ENCODE measurements around the gene EYA4. TPM values are rescaled to one million over a fixed set of nuclear protein-coding genes. Genes with fewer than 3 reads are reported as not detected.

Gene EYA4
- total and polyA plus RNA-seq, 10 donors = 0.03 to 2.6 (median 1.3) TPM

DNA sequence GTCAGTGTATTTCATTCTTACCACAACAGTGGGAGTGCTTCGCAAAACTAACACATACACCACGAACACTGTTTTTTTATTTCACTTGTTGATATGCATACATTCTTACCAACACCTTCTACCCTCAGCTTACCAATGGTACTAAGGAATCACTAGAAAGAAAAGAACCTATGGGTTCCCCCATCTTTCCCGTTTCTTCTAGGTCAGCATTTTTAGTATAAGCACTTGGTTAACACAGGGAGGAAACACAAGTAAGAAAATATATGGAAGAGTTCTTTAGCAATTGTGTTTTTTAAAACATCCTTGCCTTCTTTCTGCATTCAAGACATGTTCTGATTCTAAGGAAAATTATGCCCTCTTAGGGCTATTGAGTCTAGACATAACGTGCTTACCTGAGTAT is 39.9 kb upstream of the EYA4 start:
- H3K36me3 ChIP-seq = no peaks in the 10 kb centered on the region
- no peak overlapping the region for H3K4me3 ChIP-seq
- 76 to 91% (median 84%) methylated on average over 4 of the region's 4 CpGs for WGBS, 5 donors
- no peaks in the 10 kb centered on the region for H3K27me3 ChIP-seq (replicated peaks in 1 of 7)
- DNase-seq = no peak
- TF ChIP-seq POLR2AphosphoS5 (IDR thresholded peaks at IDR 0.05) (no peak), POLR2A (IDR thresholded peaks at IDR 0.05) (no peak)
- TF ChIP-seq, protein P1, sequence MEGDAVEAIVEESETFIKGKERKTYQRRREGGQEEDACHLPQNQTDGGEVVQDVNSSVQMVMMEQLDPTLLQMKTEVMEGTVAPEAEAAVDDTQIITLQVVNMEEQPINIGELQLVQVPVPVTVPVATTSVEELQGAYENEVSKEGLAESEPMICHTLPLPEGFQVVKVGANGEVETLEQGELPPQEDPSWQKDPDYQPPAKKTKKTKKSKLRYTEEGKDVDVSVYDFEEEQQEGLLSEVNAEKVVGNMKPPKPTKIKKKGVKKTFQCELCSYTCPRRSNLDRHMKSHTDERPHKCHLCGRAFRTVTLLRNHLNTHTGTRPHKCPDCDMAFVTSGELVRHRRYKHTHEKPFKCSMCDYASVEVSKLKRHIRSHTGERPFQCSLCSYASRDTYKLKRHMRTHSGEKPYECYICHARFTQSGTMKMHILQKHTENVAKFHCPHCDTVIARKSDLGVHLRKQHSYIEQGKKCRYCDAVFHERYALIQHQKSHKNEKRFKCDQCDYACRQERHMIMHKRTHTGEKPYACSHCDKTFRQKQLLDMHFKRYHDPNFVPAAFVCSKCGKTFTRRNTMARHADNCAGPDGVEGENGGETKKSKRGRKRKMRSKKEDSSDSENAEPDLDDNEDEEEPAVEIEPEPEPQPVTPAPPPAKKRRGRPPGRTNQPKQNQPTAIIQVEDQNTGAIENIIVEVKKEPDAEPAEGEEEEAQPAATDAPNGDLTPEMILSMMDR (IDR thresholded peaks at IDR 0.05 in 8 of 11, conservative IDR thresholded peaks at IDR 0.05 in 3 of 11) = no peak
- H3K4me1 ChIP-seq = no peaks in the 10 kb centered on the region
- H3K9me3 ChIP-seq = no peaks in the 10 kb centered on the region
- H3K27ac ChIP-seq = no peak overlapping the region
- intact Hi-C loops (cut with DNase I; ENCODE audit: low total_unique reads) = no loop called here

DNA sequence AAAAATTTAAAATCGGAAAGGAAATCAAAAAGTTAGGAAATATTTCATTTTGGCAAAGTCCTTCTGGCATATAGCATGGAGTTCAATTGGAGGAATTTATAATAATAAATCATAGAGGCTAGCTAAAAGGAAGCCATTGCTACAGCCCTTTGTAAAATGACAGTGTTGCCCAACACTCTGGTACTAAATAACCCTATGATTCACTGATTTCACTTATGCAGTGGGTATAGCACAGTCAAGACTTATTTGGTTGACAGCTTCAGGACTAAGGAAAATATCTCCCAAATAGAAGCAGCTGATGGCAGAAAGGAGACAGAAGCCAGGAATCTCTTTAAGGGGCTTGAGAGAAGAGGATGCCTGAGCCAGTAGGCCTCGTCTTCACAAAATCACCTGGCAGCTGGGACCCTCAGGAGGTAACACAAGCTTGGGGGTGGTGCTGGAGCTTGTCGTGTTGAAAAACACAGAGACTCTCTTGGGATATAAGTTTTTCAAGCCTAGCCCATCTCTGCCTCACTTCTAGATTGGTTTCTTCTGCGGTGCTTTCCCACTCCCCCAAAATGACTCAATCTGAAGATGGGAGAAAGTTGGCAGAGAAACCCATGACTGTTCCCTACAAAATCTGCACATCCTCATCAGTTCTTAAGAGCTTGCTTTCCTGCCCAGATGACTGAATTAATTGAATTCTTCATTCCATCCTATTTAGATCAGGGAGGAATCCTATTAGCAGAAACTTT is 38.4 kb upstream of the EYA4 start:
- Histone ChIP-seq H3K4me3 (no peak overlapping the region), H3K9me3 (no peaks in the 10 kb centered on the region), H3K27ac (no peak overlapping the region), H3K4me1 (no peaks in the 10 kb centered on the region), H3K36me3 (no peaks in the 10 kb centered on the region), H3K27me3 (replicated peaks in 1 of 7) (no peaks in the 10 kb centered on the region)
- TF ChIP-seq, protein P1 (IDR thresholded peaks at IDR 0.05 in 8 of 11, conservative IDR thresholded peaks at IDR 0.05 in 3 of 11) = no peak
- WGBS, 5 donors = 60 to 75% (median 68%) methylated on average over 4 of the region's 4 CpGs
- intact Hi-C loops (cut with DNase I; ENCODE audit: low total_unique reads) = no loop called here
- no peak for DNase-seq

DNA sequence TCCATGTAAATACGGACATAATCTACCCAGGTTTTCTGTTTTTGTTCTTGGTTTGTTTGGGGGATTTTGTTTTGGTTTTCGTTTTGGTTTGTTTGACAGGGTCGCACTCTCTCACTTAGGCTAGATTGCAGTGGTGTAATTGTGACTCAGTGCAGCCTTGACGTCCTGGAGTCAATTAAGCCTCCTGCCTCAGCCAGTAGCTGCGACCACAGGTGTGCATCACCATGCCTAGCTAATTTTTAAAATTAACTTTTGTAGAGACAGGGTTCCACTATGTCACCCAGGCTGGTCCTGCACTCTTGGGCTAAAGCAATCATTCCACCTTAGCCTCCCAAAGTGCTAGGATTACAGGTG is 37.8 kb upstream of the EYA4 start:
- H3K36me3 ChIP-seq = no peaks in the 10 kb centered on the region
- no peaks in the 10 kb centered on the region for H3K4me1 ChIP-seq
- intact Hi-C loops (cut with DNase I; ENCODE audit: low total_unique reads) = no loop called here
- no peak for DNase-seq
- no peak overlapping the region for H3K27ac ChIP-seq
- 60 to 82% (median 74%) methylated on average over 5 of the region's 5 CpGs for WGBS, 5 donors
- TF ChIP-seq POLR2A (IDR thresholded peaks at IDR 0.05) (no peak), POLR2AphosphoS5 (IDR thresholded peaks at IDR 0.05) (no peak)
- TF ChIP-seq, protein P1 (IDR thresholded peaks at IDR 0.05 in 8 of 11, conservative IDR thresholded peaks at IDR 0.05 in 3 of 11) = no peak
- H3K27me3 ChIP-seq (replicated peaks in 1 of 7) = no peaks in the 10 kb centered on the region
- no peaks in the 10 kb centered on the region for H3K9me3 ChIP-seq
- H3K4me3 ChIP-seq = no peak overlapping the region

DNA sequence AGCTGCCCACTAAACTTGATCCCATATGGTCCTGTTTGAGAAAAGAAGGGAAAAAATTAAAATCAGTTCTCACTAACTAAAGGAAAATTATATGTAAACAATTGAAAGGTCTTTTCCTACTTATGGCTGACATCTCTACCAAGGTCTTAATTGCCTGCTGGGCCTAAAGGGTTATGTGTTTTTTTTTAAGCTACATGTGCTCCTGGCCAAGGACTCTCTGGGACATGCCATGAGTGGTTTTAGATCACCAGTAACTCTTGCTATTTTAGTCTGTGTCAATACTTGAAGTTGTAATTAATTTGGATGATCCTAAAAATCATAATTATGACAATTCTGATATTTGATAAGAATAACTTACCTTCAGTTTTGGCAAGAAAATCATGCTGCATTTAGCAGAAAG is 35.9 kb upstream of the EYA4 start:
- no peaks in the 10 kb centered on the region for H3K27me3 ChIP-seq (replicated peaks in 1 of 7)
- TF ChIP-seq, protein P1 (IDR thresholded peaks at IDR 0.05 in 8 of 11, conservative IDR thresholded peaks at IDR 0.05 in 3 of 11) = no peak
- TF ChIP-seq POLR2AphosphoS5 (IDR thresholded peaks at IDR 0.05) (no peak), POLR2A (IDR thresholded peaks at IDR 0.05) (no peak)
- H3K9me3 ChIP-seq = peaks cover 0 to 10% (median 3%) of the 10 kb centered on the region in 8 donors
- H3K4me1 ChIP-seq = no peaks in the 10 kb centered on the region
- H3K4me3 ChIP-seq = no peak overlapping the region
- no peak for DNase-seq
- no peak overlapping the region for H3K27ac ChIP-seq
- intact Hi-C loops (cut with DNase I; ENCODE audit: low total_unique reads) = no loop called here
- H3K36me3 ChIP-seq = no peaks in the 10 kb centered on the region
